Mesodermal cell (in vitro differentiated cells): Measurements from ENCODE around the gene FAS.
"Not testable (repeated sequence)": the region's sequence is repeated elsewhere in the genome, so short reads cannot be mapped to it uniquely, and the experiment has no call there.

Source experiments
- H3K27ac ChIP-seq: 2 replicates; pipeline ENCODE4 v1.7.0; 2013; ENCODE audit warnings: mild to moderate bottlenecking, low read depth, low read length, moderate library complexity; ENCODE audit not compliant: severe bottlenecking
- H3K36me3 ChIP-seq: 2 replicates; pipeline ENCODE4 v1.7.1; 2013; ENCODE audit warnings: mild to moderate bottlenecking, low read length, moderate library complexity; ENCODE audit not compliant: control insufficient read depth, insufficient read depth
- H3K4me1 ChIP-seq: one replicate; pipeline ENCODE4 v1.7.1; 2013; ENCODE audit warnings: mild to moderate bottlenecking, low read length; ENCODE audit not compliant: insufficient read depth, control insufficient read depth, poor library complexity, severe bottlenecking
- H3K4me3 ChIP-seq: 2 replicates; pipeline ENCODE4 v1.7.0; 2013; ENCODE audit warnings: low read length, control low read depth, mild to moderate bottlenecking; ENCODE audit not compliant: insufficient read depth, poor library complexity, severe bottlenecking; ENCODE audit errors: extremely low read depth
- H3K9me3 ChIP-seq: 2 replicates; pipeline ENCODE4 v1.7.1; 2013; ENCODE audit warnings: mild to moderate bottlenecking, low read length, moderate library complexity; ENCODE audit not compliant: control insufficient read depth
- WGBS, 2 experiments: methylation state at CpG; one replicate each; pipeline ENCODE4 v1.1.5; 2013; ENCODE audit warnings: missing lambda C conversion rate in 2 of 2; ENCODE audit not compliant: insufficient coverage in 2 of 2; 5-methylcytosine and 5-hydroxymethylcytosine counted together

Gene FAS

DNA sequence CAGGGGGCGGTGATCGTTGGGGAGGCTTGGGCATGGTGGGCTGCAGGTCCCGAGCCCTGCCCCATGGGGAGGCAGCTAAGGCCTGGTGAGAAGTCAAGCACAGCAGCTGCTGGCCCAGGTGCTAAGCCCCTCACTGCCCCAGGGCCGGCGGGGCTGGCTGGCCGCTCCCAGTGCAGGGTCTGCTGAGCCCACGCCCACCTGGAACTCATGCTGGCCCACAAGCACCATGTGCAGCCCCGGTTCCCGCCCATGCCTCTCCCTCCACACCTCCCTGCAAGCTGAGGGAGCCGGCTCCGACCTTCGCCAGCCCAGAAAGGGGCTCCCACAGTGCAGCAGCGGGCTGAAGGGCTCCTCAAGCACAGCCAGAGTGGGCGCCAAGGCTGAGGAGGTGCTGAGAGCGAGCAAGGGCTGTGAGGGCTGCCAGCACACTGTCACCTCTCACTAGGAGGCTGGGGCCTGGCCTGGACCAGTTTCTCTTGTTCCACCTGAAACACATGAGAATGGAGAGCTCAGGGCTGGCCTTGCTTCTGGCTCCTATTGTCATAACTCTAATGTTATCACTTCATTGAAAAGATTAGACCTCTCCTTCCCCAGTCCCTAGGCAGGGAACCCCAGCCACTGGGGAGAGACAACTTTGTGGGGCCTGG, 28.2 kb downstream of the FAS start:
- H3K9me3 ChIP-seq, H3K36me3 ChIP-seq: not testable (repeated sequence)
- 93 to 100% methylated on average over 6 to 14 of the region's 15 CpGs for WGBS, 2 experiments

DNA sequence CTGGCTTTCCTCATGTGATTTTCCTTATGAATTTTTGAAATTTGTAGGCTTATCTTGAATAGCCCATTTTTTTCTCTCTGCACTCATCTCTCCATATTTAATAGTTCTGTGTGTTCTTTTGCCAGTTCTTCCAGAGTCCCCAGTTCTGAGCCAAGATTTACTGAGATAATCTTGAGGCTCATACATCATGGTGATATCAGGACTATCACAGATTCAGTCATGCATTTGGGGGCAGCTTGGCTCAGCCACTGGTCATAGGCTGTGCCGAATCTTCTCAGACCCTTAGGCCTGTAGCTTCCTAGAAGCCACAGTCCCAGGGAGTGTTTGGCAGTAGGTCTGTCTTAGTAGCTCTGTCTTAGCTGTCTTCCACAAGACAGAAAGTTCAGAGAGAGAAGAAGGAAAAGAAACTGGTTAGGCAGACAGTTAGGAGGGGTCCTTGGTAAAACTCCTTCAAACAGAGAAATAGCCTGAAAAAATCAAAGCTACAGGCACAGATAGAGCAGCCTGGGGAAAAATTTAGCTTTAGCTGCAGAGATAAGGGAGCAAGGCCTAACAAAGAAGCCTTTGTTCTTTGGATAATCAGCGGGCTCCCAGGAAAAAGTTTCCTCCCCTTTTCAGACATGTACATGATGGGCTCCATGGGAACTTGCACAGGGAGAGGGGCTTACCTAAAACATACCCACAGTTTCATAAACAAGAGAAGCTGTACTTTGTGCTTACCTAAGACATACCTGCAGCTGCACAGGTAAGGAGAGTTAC, 29.1 kb downstream of the FAS start:
- no peaks in the 10 kb centered on the region for H3K4me1 ChIP-seq
- peak overlapping the region; percentile 43 for H3K27ac ChIP-seq
- WGBS, 2 experiments, result 100% methylated on average over 1 of the region's 2 CpGs
- peaks cover 10% of the 10 kb centered on the region for H3K36me3 ChIP-seq
- no peak overlapping the region for H3K4me3 ChIP-seq
- H3K9me3 ChIP-seq, result peaks cover 5% of the 10 kb centered on the region

More for the DNA sequence above, 28.2 kb downstream of the FAS start:
- not testable (repeated sequence) for H3K27ac ChIP-seq, H3K4me3 ChIP-seq, H3K4me1 ChIP-seq

DNA sequence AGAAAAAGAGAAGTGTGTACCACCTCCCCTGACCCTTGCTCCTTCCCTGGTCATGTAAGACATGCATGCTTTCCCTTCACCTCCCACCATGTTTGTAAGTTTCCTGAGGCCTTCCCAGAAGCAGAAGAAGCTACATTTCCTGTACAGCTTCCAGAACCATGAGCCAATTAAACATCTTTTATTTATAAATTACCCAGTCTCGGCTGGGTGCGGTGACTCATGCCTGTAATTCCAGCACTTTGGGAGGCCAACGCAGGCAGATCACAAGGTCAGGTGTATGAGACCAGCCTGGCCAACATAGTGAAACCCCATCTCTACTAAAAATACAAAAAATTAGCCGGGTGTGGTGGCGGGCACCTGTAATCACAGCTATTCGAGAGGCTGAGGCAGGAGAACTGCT, 30.9 kb downstream of the FAS start:
- H3K36me3 ChIP-seq, H3K9me3 ChIP-seq, H3K4me1 ChIP-seq, H3K4me3 ChIP-seq, H3K27ac ChIP-seq: not testable (repeated sequence)
- 88% methylated on average over 6 of the region's 6 CpGs for WGBS, 2 experiments

DNA sequence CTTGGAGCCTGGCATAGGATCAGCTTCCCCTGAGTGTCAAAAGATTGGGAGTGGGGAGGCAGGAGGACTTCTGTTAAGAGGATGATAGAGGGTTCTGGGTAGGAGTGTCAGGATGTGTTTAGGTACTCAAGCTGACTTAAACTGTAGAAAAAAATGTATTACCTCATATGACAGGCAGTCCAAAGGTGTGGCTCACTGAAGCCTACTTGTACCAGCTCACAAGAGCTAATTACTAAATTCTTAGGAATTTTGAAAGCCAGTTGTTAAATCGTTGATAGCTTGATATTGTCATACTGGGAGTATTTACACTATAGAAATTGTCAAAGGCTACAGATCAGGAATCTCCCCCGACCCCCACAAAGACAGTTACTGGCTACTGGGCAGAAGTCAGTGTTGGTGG, 32.1 kb downstream of the FAS start:
- Histone ChIP-seq H3K36me3 (peaks cover 4% of the 10 kb centered on the region), H3K4me3 (no peak overlapping the region), H3K9me3 (peaks cover 5% of the 10 kb centered on the region), H3K4me1 (no peaks in the 10 kb centered on the region), H3K27ac (no peak overlapping the region)
- WGBS, 2 experiments, result no CpG with 5 or more reads among the region's 2 CpGs

DNA sequence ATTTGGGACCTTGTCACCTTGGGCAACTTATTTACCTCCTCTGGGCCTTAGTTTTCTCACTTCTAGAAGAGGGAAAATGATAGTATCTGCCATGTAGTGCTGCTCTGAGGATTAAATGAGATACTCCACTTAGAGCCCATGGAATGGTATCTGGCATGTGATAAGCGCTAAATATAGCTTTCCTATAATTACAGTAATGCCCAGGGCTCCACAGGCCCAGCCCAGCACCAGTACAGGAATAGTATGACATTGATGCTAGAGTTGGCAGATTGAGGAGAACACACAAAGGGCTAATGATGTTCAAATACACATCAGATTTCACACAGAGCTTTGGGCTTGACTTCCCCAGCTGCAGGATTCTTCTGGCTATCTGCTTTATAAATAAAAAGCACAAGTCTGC, 34.9 kb downstream of the FAS start:
- Histone ChIP-seq H3K9me3 (peaks cover 1% of the 10 kb centered on the region), H3K4me3 (no peak overlapping the region), H3K27ac (no peak overlapping the region), H3K4me1 (no peaks in the 10 kb centered on the region), H3K36me3 (peaks cover 2% of the 10 kb centered on the region)
- no CpG with 5 or more reads among the region's 1 CpG for WGBS, 2 experiments

DNA sequence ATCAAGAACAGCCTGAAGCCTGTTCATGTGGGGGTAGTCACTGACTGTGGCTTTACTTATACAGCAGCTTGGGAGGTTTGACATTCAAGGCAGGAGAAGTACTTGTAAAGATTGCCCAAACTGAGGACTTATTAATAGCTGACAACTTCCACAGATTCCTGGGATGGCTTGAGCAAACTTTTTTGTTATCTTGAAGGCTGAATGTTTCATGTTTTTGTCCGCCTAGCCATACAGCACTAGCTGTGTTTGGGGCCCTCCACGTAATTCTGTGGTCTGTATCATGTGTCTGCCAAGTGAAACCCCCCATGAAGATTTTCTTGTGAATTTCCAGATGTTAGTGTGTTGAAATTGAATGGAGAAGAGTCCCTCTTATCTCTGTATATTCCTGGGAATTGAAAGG, 38.6 kb downstream of the FAS start:
- no peaks in the 10 kb centered on the region for H3K36me3 ChIP-seq
- H3K4me3 ChIP-seq, result no peak overlapping the region
- WGBS, 2 experiments, result 78 to 94% methylated on average over 2 of the region's 2 CpGs
- H3K4me1 ChIP-seq, result no peaks in the 10 kb centered on the region
- no peaks in the 10 kb centered on the region for H3K9me3 ChIP-seq
- H3K27ac ChIP-seq, result no peak overlapping the region

DNA sequence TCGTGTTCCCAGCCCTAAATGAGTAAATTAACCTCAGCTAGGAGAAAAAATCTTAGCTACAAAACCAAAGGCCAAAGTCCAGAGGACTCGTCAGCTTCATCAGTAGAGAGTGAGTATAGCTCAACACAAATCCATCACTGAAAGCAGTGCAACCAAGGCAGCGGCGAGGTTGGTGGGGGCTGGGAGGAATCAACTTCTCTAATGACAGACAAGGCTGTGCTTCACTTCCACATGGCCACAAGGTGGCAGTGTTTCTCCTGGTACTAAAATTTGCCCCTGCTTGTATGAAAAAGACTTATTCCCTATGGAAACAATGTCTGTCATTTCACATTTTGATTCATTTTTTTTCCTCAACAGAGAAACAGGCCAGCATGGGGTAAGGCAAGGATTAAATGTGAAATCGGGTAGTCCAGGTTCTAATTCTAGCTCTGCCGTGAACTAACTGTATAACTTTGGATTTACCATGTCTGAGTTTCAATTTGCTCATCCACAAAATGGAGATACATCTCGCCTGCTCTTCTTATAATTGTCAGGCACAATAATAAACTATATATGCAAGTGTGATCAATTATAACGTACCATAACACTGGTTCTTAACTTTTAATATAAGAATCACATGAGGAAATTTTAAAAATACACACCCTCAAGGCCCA, 39.3 kb downstream of the FAS start:
- WGBS, 2 experiments, result 58% methylated on average over 2 to 3 of the region's 8 CpGs
- Histone ChIP-seq H3K27ac (no peak overlapping the region), H3K36me3 (no peaks in the 10 kb centered on the region), H3K4me3 (no peak overlapping the region), H3K4me1 (no peaks in the 10 kb centered on the region), H3K9me3 (no peaks in the 10 kb centered on the region)

DNA sequence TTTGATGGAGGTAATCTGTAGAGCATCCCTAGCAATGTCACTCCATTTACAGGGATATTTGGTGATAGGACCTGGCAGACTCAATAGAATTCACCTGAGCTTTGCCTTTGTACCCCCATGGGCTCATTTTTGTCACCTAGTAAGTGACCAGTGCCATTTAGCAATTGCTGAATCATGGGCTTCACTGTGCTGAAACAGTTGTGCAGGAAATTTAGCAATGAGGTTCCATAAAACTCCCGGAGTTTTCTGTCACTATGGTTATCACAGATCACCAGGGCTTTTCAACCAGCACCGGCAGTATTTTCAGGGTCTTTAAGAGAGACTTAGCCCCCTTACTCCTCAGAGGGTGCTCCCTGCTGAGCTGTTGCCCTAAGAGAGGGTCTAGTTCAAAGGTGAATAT, 40.2 kb downstream of the FAS start:
- no peaks in the 10 kb centered on the region for H3K9me3 ChIP-seq
- H3K4me3 ChIP-seq, result no peak overlapping the region
- 73 to 100% methylated on average over 1 to 2 of the region's 2 CpGs for WGBS, 2 experiments
- H3K4me1 ChIP-seq, result no peaks in the 10 kb centered on the region
- no peaks in the 10 kb centered on the region for H3K36me3 ChIP-seq
- no peak overlapping the region for H3K27ac ChIP-seq

DNA sequence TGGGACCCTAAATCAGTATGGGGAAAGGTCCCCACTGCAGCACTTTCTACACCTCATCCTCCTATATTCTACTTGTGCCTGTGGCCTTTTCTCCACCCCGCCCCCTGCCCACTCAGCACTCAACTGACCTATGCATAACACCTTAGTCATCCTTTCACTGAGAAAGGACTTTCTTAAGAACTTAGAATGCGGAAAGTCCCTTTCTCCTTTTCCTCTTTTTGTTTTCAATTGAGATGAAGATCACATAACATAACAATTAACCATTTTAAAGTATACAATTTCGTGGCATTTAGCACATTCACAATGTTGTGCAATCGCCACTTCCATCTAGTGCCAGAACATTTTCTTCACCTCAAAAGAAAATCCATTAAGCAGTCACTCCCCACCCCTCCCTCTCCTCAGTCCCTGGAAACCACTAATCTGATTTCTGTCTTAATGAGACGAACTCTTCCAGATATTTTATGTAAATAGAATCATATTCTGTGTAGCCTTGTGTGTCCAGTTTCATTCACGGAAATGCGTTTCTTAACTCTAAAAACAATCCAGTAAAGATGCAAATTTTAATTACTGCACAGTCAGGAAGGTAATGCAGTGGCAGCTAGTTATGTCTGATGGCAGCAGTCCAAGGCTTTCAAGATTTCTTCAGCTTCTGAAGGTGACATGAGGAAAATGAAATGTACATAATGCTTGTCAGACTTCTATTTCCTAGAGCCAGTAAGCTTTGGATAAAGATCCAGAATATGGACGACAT, 41.7 kb downstream of the FAS start:
- WGBS, 2 experiments, result 54 to 57% methylated on average over 3 to 4 of the region's 8 CpGs
- Histone ChIP-seq H3K4me1 (no peaks in the 10 kb centered on the region), H3K4me3 (no peak overlapping the region), H3K36me3 (no peaks in the 10 kb centered on the region), H3K9me3 (no peaks in the 10 kb centered on the region), H3K27ac (no peak overlapping the region)

DNA sequence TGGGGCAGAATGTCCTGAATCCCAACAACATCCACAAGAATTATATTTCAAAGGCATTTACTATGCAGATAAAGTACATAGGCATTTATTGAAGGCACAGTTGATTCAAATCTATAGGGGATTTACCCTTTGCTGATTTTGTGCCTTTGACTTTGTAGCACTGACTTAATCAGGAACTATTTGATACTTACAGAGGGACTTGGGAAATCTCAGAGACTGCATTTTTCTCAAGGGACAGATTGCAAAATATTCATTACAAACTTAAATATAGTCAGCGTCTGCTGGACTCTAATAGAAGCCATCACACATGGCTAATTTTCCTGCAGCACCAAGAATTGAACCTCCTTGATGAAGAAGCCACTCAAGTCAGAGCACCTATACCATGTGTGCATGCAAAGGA, 44.9 kb downstream of the FAS start:
- WGBS, 2 experiments, result 86% methylated on average over 1 of the region's 1 CpG; no CpG with 5 or more reads in 1 of the 2 experiments
- Histone ChIP-seq H3K9me3 (no peaks in the 10 kb centered on the region), H3K27ac (no peak overlapping the region), H3K4me1 (no peaks in the 10 kb centered on the region), H3K36me3 (no peaks in the 10 kb centered on the region), H3K4me3 (no peak overlapping the region)
